GM21367 (cell line): ENCODE measurements around the gene RABEPK.
A peak's percentile ranks its signal among the peaks of the same experiment; 100 is the strongest.
"Not testable (repeated sequence)": the region's sequence is repeated elsewhere in the genome, so short reads cannot be mapped to it uniquely, and the experiment has no call there.

Source experiments
- ATAC-seq: cut with Tn5 transposase; IDR thresholded peaks from one replicate; pipeline ENCODE4 v1.9.1; 2021; ENCODE audit not compliant: unreplicated experiment

The RABEPK gene

GRCh38 chr9:125243792-125244260 lies 43.5 kb downstream of the RABEPK start:
- ATAC-seq: no peak

- ATAC-seq: no peak
Observed at GRCh38 chr9:125246261-125246667, 45.9 kb downstream of the RABEPK start.

GRCh38 chr9:125254231-125254630 lies 53.9 kb downstream of the RABEPK start:
- ATAC-seq: no peak

GRCh38 chr9:125255781-125256391 lies 55.5 kb downstream of the RABEPK start:
- ATAC-seq: no peak

- ATAC-seq: no peak
Observed at GRCh38 chr9:125258160-125258785, 57.9 kb downstream of the RABEPK start.

GRCh38 chr9:125258832-125259534 lies 58.6 kb downstream of the RABEPK start:
- no peak for ATAC-seq

GRCh38 chr9:125260561-125260960 lies 60.2 kb downstream of the RABEPK start:
- no peak for ATAC-seq

GRCh38 chr9:125261501-125262293 lies 61.4 kb downstream of the RABEPK start, which contains the start of gene GAPVD1:
Gene GAPVD1, plus strand, starts transcription at chr9:125261826. Its CDS starts 37,096 bp downstream, at chr9:125298922.
- peak; percentile 88 for ATAC-seq

GRCh38 chr9:125262294-125262991 lies 62.1 kb downstream of the RABEPK start:
- no peak for ATAC-seq

GRCh38 chr9:125264068-125264467 lies 63.7 kb downstream of the RABEPK start:
- not testable (repeated sequence) for ATAC-seq

GRCh38 chr9:125268394-125269013 lies 68.2 kb downstream of the RABEPK start:
- ATAC-seq: no peak

GRCh38 chr9:125269014-125269397 lies 68.7 kb downstream of the RABEPK start:
- ATAC-seq: no peak

- ATAC-seq: no peak
Observed at GRCh38 chr9:125271081-125271480, 70.7 kb downstream of the RABEPK start.

- no peak for ATAC-seq
Observed at GRCh38 chr9:125272697-125273096, 72.4 kb downstream of the RABEPK start.

GRCh38 chr9:125276771-125277170 lies 76.4 kb downstream of the RABEPK start:
- ATAC-seq: no peak

- no peak for ATAC-seq
Observed at GRCh38 chr9:125277411-125277810, 77.1 kb downstream of the RABEPK start.

GRCh38 chr9:125280945-125281344 lies 80.6 kb downstream of the RABEPK start:
- no peak for ATAC-seq
